ENCODE data around the gene GALNTL6. TPM values are rescaled to one million over a fixed set of nuclear protein-coding genes. Genes with fewer than 3 reads are reported as not detected.

The GALNTL6 gene
- total and polyA plus RNA-seq, 8 donors: 0.15 to 0.87 (median 0.58) TPM; not detected in 3

DNA sequence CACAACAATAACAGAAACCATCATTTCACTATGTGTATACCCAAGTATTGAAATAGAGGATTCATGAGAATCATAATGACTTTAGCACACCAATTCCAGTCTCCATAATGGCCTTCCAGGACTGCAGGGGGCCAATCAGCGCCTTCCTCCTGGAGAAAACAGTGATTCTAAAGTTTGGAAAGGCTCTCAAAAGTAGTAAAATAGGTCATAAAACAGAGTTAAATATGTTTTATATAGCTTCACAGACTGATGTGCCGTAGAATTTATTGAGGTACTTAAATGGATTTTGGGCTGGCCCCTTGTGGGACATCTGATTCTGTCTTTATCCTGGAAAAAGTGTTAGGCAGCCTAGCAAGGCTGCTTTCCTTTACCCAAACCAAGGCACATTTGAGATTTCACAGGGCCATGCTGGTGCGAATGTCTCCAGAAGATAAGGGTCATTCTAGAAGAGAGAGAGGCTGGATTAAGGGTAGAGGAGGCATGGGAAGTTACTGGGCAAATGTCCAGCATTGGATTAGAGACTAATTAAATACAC, 543.9 kb downstream of the GALNTL6 start:
- Histone ChIP-seq H3K9me3 (no peaks in the 10 kb centered on the region), H3K4me3 (no peak overlapping the region), H3K36me3 (no peaks in the 10 kb centered on the region), H3K4me1 (no peaks in the 10 kb centered on the region), H3K27ac (no peak overlapping the region), H3K27me3 (no peaks in the 10 kb centered on the region)
- intact Hi-C loops (cut with DNase I; ENCODE audit: low total_unique reads): no loop called here
- 57 to 76% (median 68%) methylated on average over 3 of the region's 3 CpGs for WGBS, 5 donors
- no peak for DNase-seq
- TF ChIP-seq EP300 (IDR thresholded peaks at IDR 0.05) (no peak), POLR2A (IDR thresholded peaks at IDR 0.05) (no peak), POLR2AphosphoS5 (IDR thresholded peaks at IDR 0.05) (no peak)
- TF ChIP-seq, protein P1, sequence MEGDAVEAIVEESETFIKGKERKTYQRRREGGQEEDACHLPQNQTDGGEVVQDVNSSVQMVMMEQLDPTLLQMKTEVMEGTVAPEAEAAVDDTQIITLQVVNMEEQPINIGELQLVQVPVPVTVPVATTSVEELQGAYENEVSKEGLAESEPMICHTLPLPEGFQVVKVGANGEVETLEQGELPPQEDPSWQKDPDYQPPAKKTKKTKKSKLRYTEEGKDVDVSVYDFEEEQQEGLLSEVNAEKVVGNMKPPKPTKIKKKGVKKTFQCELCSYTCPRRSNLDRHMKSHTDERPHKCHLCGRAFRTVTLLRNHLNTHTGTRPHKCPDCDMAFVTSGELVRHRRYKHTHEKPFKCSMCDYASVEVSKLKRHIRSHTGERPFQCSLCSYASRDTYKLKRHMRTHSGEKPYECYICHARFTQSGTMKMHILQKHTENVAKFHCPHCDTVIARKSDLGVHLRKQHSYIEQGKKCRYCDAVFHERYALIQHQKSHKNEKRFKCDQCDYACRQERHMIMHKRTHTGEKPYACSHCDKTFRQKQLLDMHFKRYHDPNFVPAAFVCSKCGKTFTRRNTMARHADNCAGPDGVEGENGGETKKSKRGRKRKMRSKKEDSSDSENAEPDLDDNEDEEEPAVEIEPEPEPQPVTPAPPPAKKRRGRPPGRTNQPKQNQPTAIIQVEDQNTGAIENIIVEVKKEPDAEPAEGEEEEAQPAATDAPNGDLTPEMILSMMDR (IDR thresholded peaks at IDR 0.05): no peak

DNA sequence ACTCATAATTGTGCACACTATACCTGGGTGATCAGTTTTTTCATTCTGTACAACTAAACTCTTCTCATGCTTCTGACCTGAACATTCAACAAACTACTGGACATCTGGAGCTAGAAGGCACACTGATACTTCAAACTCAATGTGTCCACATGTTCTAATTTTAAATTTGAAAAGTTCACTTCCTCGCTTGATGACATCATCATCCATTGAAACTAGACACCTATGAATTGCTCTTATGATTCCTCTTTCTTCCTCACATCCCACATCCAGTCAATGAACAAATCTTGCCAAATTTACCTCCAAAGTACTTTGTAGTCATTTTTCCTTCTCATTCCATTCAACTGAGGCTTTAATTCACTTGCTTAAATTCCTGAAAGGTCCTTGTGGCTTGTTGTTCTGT, 549.4 kb downstream of the GALNTL6 start:
- WGBS, 5 donors: 81 to 95% (median 90%) methylated on average over 1 of the region's 1 CpG
- intact Hi-C loops (cut with DNase I; ENCODE audit: low total_unique reads): no loop called here
- Histone ChIP-seq H3K4me3 (no peak overlapping the region), H3K4me1 (no peaks in the 10 kb centered on the region), H3K36me3 (no peaks in the 10 kb centered on the region), H3K27ac (no peak overlapping the region), H3K9me3 (no peaks in the 10 kb centered on the region), H3K27me3 (no peaks in the 10 kb centered on the region)
- DNase-seq: no peak
- TF ChIP-seq POLR2AphosphoS5 (IDR thresholded peaks at IDR 0.05): no peak
- TF ChIP-seq, protein P1 (IDR thresholded peaks at IDR 0.05): no peak
- no peak for TF ChIP-seq POLR2A (IDR thresholded peaks at IDR 0.05)
- no peak for TF ChIP-seq EP300 (IDR thresholded peaks at IDR 0.05)

DNA sequence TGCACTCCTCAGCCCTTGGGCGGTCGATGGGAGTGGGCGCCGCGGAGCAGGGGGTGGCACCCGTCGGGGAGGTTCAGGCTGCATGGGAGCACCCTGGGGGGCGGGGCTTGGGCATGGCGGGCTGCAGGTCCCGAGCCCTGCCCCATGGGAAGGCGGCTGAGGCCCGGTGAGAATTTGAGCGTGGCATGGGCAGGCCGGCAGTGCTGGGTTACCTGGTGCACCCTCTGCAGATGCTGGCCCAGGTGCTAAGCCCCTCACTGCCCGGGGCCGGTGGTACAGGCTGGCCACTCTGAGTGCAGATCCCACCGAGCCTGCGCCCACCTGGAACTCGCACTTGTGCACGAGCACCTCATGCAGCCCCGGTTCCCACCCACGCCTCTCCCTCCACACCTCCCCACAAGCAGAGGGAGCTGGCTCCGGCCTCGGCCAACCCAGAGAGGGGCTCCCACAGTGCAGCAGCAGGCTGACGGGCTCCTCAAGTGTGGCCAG, 556.3 kb downstream of the GALNTL6 start:
- Histone ChIP-seq H3K4me3 (no peak overlapping the region), H3K36me3 (no peaks in the 10 kb centered on the region), H3K27me3 (no peaks in the 10 kb centered on the region), H3K27ac (no peak overlapping the region), H3K4me1 (no peaks in the 10 kb centered on the region), H3K9me3 (peaks cover 0 to 15% (median 12%) of the 10 kb centered on the region in 4 donors)
- DNase-seq: no peak
- TF ChIP-seq EP300 (IDR thresholded peaks at IDR 0.05) (no peak), POLR2AphosphoS5 (IDR thresholded peaks at IDR 0.05) (no peak), POLR2A (IDR thresholded peaks at IDR 0.05) (no peak)
- TF ChIP-seq, protein P1 (IDR thresholded peaks at IDR 0.05): no peak
- intact Hi-C loops (cut with DNase I; ENCODE audit: low total_unique reads): no loop called here
- WGBS, 5 donors: 88 to 95% (median 91%) methylated on average over 4 to 25 of the region's 25 CpGs

DNA sequence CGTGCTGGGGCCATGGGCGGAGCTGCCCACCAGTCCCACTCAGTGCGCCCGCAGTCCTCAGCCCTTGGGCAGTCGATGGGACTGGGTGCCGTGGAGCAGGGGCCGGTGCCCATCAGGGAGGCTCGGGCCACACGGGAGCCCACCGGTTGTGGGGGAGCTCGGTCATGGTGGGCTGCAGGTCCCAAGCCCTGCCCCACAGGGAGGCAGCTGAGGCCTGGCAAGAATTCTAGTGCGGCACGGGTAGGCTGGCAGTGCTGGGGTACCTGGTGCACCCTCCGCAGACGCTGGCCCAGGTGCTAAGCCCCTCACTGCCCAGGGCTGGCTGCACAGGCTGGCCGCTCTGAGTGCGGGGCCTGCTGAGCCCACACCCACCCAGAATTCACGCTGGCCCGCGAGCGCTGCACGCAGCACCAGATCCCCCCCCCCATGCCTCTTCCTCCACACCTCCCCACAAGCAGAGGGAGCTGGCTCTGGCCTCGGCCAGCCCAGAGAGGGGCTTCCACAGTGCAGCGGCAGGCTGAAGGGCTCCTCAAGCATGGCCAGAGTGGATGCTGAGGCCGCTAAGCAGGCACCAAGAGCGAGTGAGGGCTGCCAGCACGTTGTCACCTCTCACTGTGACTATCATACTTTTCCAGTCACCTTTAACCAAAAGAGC, 564.4 kb downstream of the GALNTL6 start:
- DNase-seq: no peak
- intact Hi-C loops (cut with DNase I; ENCODE audit: low total_unique reads): no loop called here
- H3K27me3 ChIP-seq: no peaks in the 10 kb centered on the region
- no peaks in the 10 kb centered on the region for H3K4me1 ChIP-seq
- 95 to 98% (median 96%) methylated on average over 8 to 27 of the region's 27 CpGs for WGBS, 5 donors
- TF ChIP-seq, protein P1 (IDR thresholded peaks at IDR 0.05): no peak
- TF ChIP-seq POLR2AphosphoS5 (IDR thresholded peaks at IDR 0.05) (no peak), EP300 (IDR thresholded peaks at IDR 0.05) (no peak), POLR2A (IDR thresholded peaks at IDR 0.05) (no peak)
- H3K4me3 ChIP-seq: no peak overlapping the region
- H3K27ac ChIP-seq: no peak overlapping the region
- no peaks in the 10 kb centered on the region for H3K36me3 ChIP-seq
- H3K9me3 ChIP-seq: peaks cover 0 to 12% (median 5%) of the 10 kb centered on the region in 4 donors

All from stomach (tissue), 9 donors.